Placental pericyte (primary cell): ENCODE measurements around the gene WDR88. TPM values are rescaled to one million over a fixed set of nuclear protein-coding genes. Genes with fewer than 3 reads are reported as not detected.

Experiments used
- total RNA-seq: library from RNA; depleted of rRNA; stranded (reverse); fragments of >200 nt; gene quantifications from 2 replicates; pipeline ENCODE4 v1.2.3, GENCODE V29; 2012

WDR88 gene, protein sequence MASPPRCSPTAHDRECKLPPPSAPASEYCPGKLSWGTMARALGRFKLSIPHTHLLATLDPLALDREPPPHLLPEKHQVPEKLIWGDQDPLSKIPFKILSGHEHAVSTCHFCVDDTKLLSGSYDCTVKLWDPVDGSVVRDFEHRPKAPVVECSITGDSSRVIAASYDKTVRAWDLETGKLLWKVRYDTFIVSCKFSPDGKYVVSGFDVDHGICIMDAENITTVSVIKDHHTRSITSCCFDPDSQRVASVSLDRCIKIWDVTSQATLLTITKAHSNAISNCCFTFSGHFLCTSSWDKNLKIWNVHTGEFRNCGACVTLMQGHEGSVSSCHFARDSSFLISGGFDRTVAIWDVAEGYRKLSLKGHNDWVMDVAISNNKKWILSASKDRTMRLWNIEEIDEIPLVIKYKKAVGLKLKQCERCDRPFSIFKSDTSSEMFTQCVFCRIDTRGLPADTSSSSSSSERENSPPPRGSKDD
- total RNA-seq: not detected in 2 replicates

GRCh38 chr19:33132021-33132420, at the start of gene WDR88:
TSS of gene WDR88 (plus strand) at chr19:33132114. CDS start at chr19:33132170, 56 bp downstream.

DNA sequence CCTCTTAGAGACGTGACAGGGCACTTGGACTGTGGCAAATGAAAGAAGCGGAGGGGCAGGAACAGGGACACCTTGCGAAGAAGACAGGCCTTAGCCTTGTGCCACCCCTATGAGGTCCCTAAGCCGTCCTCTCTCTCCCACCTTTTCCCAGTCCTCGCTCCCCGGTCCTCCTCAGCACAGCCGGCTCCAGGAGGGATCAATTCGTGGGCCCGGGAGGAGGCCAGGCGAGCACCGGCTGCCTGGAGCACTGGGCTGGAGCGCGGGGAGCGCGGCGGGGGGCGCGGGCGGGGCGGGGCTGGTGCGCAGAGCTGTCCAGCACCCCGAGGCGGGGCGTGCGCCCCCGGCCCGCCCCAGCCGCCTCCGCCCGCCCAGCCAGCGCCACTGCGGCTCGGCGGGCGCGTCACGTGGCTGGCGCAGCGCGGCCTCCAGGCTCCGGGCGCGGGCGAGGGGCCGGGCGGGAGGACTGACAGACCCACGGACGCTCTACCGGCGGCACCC, 62.0 kb downstream of the WDR88 start, which contains the start of gene LRP3:
Gene LRP3 (plus strand): TSS at position 466 of the 498 bp plus-strand sequence. CDS start 456 bp downstream, outside the sequence.

Other genes with a start within 250 kb of the WDR88 start
- 12.7 and 32.1 TPM in 2 replicates for gene CEP89, start 160.2 kb upstream of the WDR88 start, total RNA-seq
- gene FAAP24, start 159.9 kb upstream of the WDR88 start, total RNA-seq: 1.1 and 6.2 TPM in 2 replicates
- gene RHPN2, start 67.2 kb upstream of the WDR88 start, total RNA-seq: 10.3 and 15.3 TPM in 2 replicates
- gene GPATCH1, start 50.9 kb upstream of the WDR88 start, total RNA-seq: 5.4 and 7.7 TPM in 2 replicates
- gene LRP3, start 62.2 kb downstream of the WDR88 start, total RNA-seq: 19.5 and 26.9 TPM in 2 replicates
- gene SLC7A10, start 93.7 kb downstream of the WDR88 start, total RNA-seq: not detected in 2 replicates
- gene CEBPA, start 170.4 kb downstream of the WDR88 start, total RNA-seq: 0.14 and 0.66 TPM in 2 replicates
- gene CEBPG, start 241.6 kb downstream of the WDR88 start, total RNA-seq: 23.2 and 52.7 TPM in 2 replicates